Lower lobe of right lung (tissue), 1 donor: ENCODE data around the gene TSPAN13. TPM values are rescaled to one million over a fixed set of nuclear protein-coding genes. Genes with fewer than 3 reads are reported as not detected.

Source experiments
- total RNA-seq: library from RNA; stranded (reverse); fragmentation: NEBNext Ultra II Directional; extraction: Animal tissue kit (Norgen Biotek cat#: 25700); gene quantifications from one replicate; pipeline ENCODE4 v1.2.1, GENCODE V29; 2021
- donor health status: DM: no; HTN: yes; CAD: no; lungs with severe emphysema.

The TSPAN13 gene
- total RNA-seq, 1 donor from 2014 or later: 120 TPM

Other genes with a start within 250 kb of the TSPAN13 start
- gene LRRC72, start 226.9 kb upstream of the TSPAN13 start, total RNA-seq: not detected
- 13.9 TPM for gene ANKMY2, start 108.0 kb upstream of the TSPAN13 start, total RNA-seq
- 24.6 TPM for gene BZW2, start 107.6 kb upstream of the TSPAN13 start, total RNA-seq
- 93.0 TPM for gene AGR2, start 51.2 kb downstream of the TSPAN13 start, total RNA-seq
- 105 TPM for gene AGR3, start 128.2 kb downstream of the TSPAN13 start, total RNA-seq